Mesodermal cell (in vitro differentiated cells): ENCODE data around the gene MYH13.
"Not testable (repeated sequence)": the region's sequence is repeated elsewhere in the genome, so short reads cannot be mapped to it uniquely, and the experiment has no call there.

Experiments used
- H3K27ac ChIP-seq: 2 replicates; pipeline ENCODE4 v1.7.0; 2013; ENCODE audit warnings: mild to moderate bottlenecking, low read depth, low read length, moderate library complexity; ENCODE audit not compliant: severe bottlenecking
- H3K36me3 ChIP-seq: 2 replicates; pipeline ENCODE4 v1.7.1; 2013; ENCODE audit warnings: mild to moderate bottlenecking, low read length, moderate library complexity; ENCODE audit not compliant: control insufficient read depth, insufficient read depth
- H3K4me1 ChIP-seq: one replicate; pipeline ENCODE4 v1.7.1; 2013; ENCODE audit warnings: mild to moderate bottlenecking, low read length; ENCODE audit not compliant: insufficient read depth, control insufficient read depth, poor library complexity, severe bottlenecking
- H3K4me3 ChIP-seq: 2 replicates; pipeline ENCODE4 v1.7.0; 2013; ENCODE audit warnings: low read length, control low read depth, mild to moderate bottlenecking; ENCODE audit not compliant: insufficient read depth, poor library complexity, severe bottlenecking; ENCODE audit errors: extremely low read depth
- H3K9me3 ChIP-seq: 2 replicates; pipeline ENCODE4 v1.7.1; 2013; ENCODE audit warnings: mild to moderate bottlenecking, low read length, moderate library complexity; ENCODE audit not compliant: control insufficient read depth
- WGBS, 2 experiments: methylation state at CpG; one replicate each; pipeline ENCODE4 v1.1.5; 2013; ENCODE audit warnings: missing lambda C conversion rate in 2 of 2; ENCODE audit not compliant: insufficient coverage in 2 of 2; 5-methylcytosine and 5-hydroxymethylcytosine counted together

The MYH13 gene

GRCh38 chr17:10304758-10305300 lies 68.0 kb downstream of the MYH13 start:
- 78 to 92% methylated on average over 2 to 3 of the region's 4 CpGs for WGBS, 2 experiments
- peak overlapping the region; percentile 2 for H3K27ac ChIP-seq
- H3K4me3 ChIP-seq: no peak overlapping the region
- no peaks in the 10 kb centered on the region for H3K9me3 ChIP-seq
- no peaks in the 10 kb centered on the region for H3K36me3 ChIP-seq
- H3K4me1 ChIP-seq: no peaks in the 10 kb centered on the region

- 81 to 92% methylated on average over 1 to 2 of the region's 3 CpGs for WGBS, 2 experiments
- H3K27ac ChIP-seq: no peak overlapping the region
- H3K4me1 ChIP-seq: no peaks in the 10 kb centered on the region
- no peak overlapping the region for H3K4me3 ChIP-seq
- no peaks in the 10 kb centered on the region for H3K36me3 ChIP-seq
- no peaks in the 10 kb centered on the region for H3K9me3 ChIP-seq
These were observed 75.1 kb downstream of the MYH13 start for GRCh38 chr17:10297691-10298090.

GRCh38 chr17:10295728-10296343 lies 77.0 kb downstream of the MYH13 start:
- no peak overlapping the region for H3K27ac ChIP-seq
- no peak overlapping the region for H3K4me3 ChIP-seq
- 52 to 67% methylated on average over 2 to 3 of the region's 5 CpGs for WGBS, 2 experiments
- H3K36me3 ChIP-seq: no peaks in the 10 kb centered on the region
- no peaks in the 10 kb centered on the region for H3K9me3 ChIP-seq
- peaks cover 8% of the 10 kb centered on the region for H3K4me1 ChIP-seq

GRCh38 chr17:10294180-10294579 lies 78.6 kb downstream of the MYH13 start:
- Histone ChIP-seq H3K4me1 (peaks cover 8% of the 10 kb centered on the region), H3K27ac (no peak overlapping the region), H3K9me3 (no peaks in the 10 kb centered on the region), H3K4me3 (no peak overlapping the region), H3K36me3 (no peaks in the 10 kb centered on the region)

GRCh38 chr17:10292057-10292937 lies 80.5 kb downstream of the MYH13 start:
- Histone ChIP-seq H3K27ac (no peak overlapping the region), H3K4me3 (no peak overlapping the region), H3K9me3 (no peaks in the 10 kb centered on the region), H3K4me1 (peaks cover 8% of the 10 kb centered on the region), H3K36me3 (no peaks in the 10 kb centered on the region)
- 90 to 92% methylated on average over 11 to 12 of the region's 12 CpGs for WGBS, 2 experiments

GRCh38 chr17:10291576-10291975 lies 81.2 kb downstream of the MYH13 start:
- not testable (repeated sequence) for H3K4me3 ChIP-seq, H3K9me3 ChIP-seq, H3K4me1 ChIP-seq, H3K36me3 ChIP-seq, H3K27ac ChIP-seq
- 81 to 88% methylated on average over 11 to 12 of the region's 12 CpGs for WGBS, 2 experiments

- Histone ChIP-seq H3K4me1 (peaks cover 14% of the 10 kb centered on the region), H3K36me3 (no peaks in the 10 kb centered on the region), H3K9me3 (no peaks in the 10 kb centered on the region), H3K4me3 (no peak overlapping the region), H3K27ac (no peak overlapping the region)
- no CpG with 5 or more reads among the region's 1 CpG for WGBS, 2 experiments
These were observed 82.8 kb downstream of the MYH13 start for GRCh38 chr17:10290041-10290440.

GRCh38 chr17:10286324-10286723 lies 86.5 kb downstream of the MYH13 start:
- Histone ChIP-seq H3K27ac (no peak overlapping the region), H3K36me3 (no peaks in the 10 kb centered on the region), H3K4me3 (no peak overlapping the region), H3K4me1 (peaks cover 6% of the 10 kb centered on the region), H3K9me3 (no peaks in the 10 kb centered on the region)
- no CpG with 5 or more reads among the region's 1 CpG for WGBS, 2 experiments

- Histone ChIP-seq H3K36me3 (no peaks in the 10 kb centered on the region), H3K27ac (no peak overlapping the region), H3K4me3 (no peak overlapping the region), H3K4me1 (peaks cover 6% of the 10 kb centered on the region), H3K9me3 (no peaks in the 10 kb centered on the region)
- WGBS, 2 experiments: 93 to 100% methylated on average over 2 to 3 of the region's 8 CpGs
These were observed 86.9 kb downstream of the MYH13 start for GRCh38 chr17:10285896-10286295.

GRCh38 chr17:10280068-10280467 lies 92.7 kb downstream of the MYH13 start:
- H3K36me3 ChIP-seq: no peaks in the 10 kb centered on the region
- no peaks in the 10 kb centered on the region for H3K9me3 ChIP-seq
- H3K27ac ChIP-seq: no peak overlapping the region
- peaks cover 9% of the 10 kb centered on the region for H3K4me1 ChIP-seq
- no peak overlapping the region for H3K4me3 ChIP-seq
- no CpG with 5 or more reads among the region's 1 CpG for WGBS, 2 experiments

GRCh38 chr17:10278218-10278617 lies 94.6 kb downstream of the MYH13 start:
- no peaks in the 10 kb centered on the region for H3K36me3 ChIP-seq
- H3K27ac ChIP-seq: no peak overlapping the region
- H3K9me3 ChIP-seq: no peaks in the 10 kb centered on the region
- H3K4me3 ChIP-seq: no peak overlapping the region
- 27 to 38% methylated on average over 1 to 2 of the region's 3 CpGs for WGBS, 2 experiments
- H3K4me1 ChIP-seq: peaks cover 9% of the 10 kb centered on the region
